ENCODE data around the gene TMEM245.

The TMEM245 gene

GRCh38 chr9:109119439-109120203 lies at the start of gene TMEM245:
TMEM245 (minus strand) TSS chr9:109119947; CDS start chr9:109119913, 34 bp downstream.
- peaks cover 17% of the 10 kb centered on the region for H3K4me1 ChIP-seq (ENCODE audit: control insufficient read depth, insufficient read depth, low read length)
- peak within 1 kb of the TSS; percentile 62 for H3K4me3 ChIP-seq (ENCODE audit: low read length)
- H3K36me3 ChIP-seq (ENCODE audit: control insufficient read depth, insufficient read depth, low read length), result no peaks in the 10 kb centered on the region
- H3K27me3 ChIP-seq (ENCODE audit: control insufficient read depth, insufficient read depth, low read length), result no peaks in the 10 kb centered on the region
- peak within 1 kb of the TSS; percentile 77 for H3K9ac ChIP-seq (ENCODE audit: low read length)
- no peaks in the 10 kb centered on the region for H3K9me3 ChIP-seq (ENCODE audit: control insufficient read depth, low read length)

GRCh38 chr9:109168170-109168569 lies 48.4 kb upstream of the TMEM245 start:
- Histone ChIP-seq H3K9ac (ENCODE audit: low read length) (no peak overlapping the region), H3K4me1 (ENCODE audit: control insufficient read depth, insufficient read depth, low read length) (no peaks in the 10 kb centered on the region), H3K36me3 (ENCODE audit: control insufficient read depth, insufficient read depth, low read length) (no peaks in the 10 kb centered on the region), H3K9me3 (ENCODE audit: control insufficient read depth, low read length) (no peaks in the 10 kb centered on the region), H3K27me3 (ENCODE audit: control insufficient read depth, insufficient read depth, low read length) (peaks cover 25% of the 10 kb centered on the region), H3K4me3 (ENCODE audit: low read length) (no peak overlapping the region)

GRCh38 chr9:109167716-109168115 lies 48.0 kb upstream of the TMEM245 start:
- Histone ChIP-seq H3K27me3 (ENCODE audit: control insufficient read depth, insufficient read depth, low read length) (peaks cover 30% of the 10 kb centered on the region), H3K9me3 (ENCODE audit: control insufficient read depth, low read length) (no peaks in the 10 kb centered on the region), H3K9ac (ENCODE audit: low read length) (peak overlapping the region; percentile 7), H3K4me3 (ENCODE audit: low read length) (no peak overlapping the region), H3K36me3 (ENCODE audit: control insufficient read depth, insufficient read depth, low read length) (no peaks in the 10 kb centered on the region), H3K4me1 (ENCODE audit: control insufficient read depth, insufficient read depth, low read length) (no peaks in the 10 kb centered on the region)

- Histone ChIP-seq H3K27me3 (ENCODE audit: control insufficient read depth, insufficient read depth, low read length) (peaks cover 26% of the 10 kb centered on the region), H3K9me3 (ENCODE audit: control insufficient read depth, low read length) (no peaks in the 10 kb centered on the region), H3K36me3 (ENCODE audit: control insufficient read depth, insufficient read depth, low read length) (no peaks in the 10 kb centered on the region), H3K4me3 (ENCODE audit: low read length) (no peak within 1 kb of the TSS), H3K4me1 (ENCODE audit: control insufficient read depth, insufficient read depth, low read length) (no peaks in the 10 kb centered on the region), H3K9ac (ENCODE audit: low read length) (peak within 1 kb of the TSS; percentile 7)
Measured at GRCh38 chr9:109166771-109167601, 47.2 kb upstream of the TMEM245 start, which contains the start of gene FRRS1L. FRRS1L (minus strand) TSS chr9:109167249; CDS start chr9:109167138, 111 bp downstream.

- Histone ChIP-seq H3K27me3 (ENCODE audit: control insufficient read depth, insufficient read depth, low read length) (peaks cover 26% of the 10 kb centered on the region), H3K4me3 (ENCODE audit: low read length) (no peak overlapping the region), H3K4me1 (ENCODE audit: control insufficient read depth, insufficient read depth, low read length) (no peaks in the 10 kb centered on the region), H3K9ac (ENCODE audit: low read length) (no peak overlapping the region), H3K9me3 (ENCODE audit: control insufficient read depth, low read length) (no peaks in the 10 kb centered on the region), H3K36me3 (ENCODE audit: control insufficient read depth, insufficient read depth, low read length) (no peaks in the 10 kb centered on the region)
Measured at GRCh38 chr9:109166171-109166770, 46.5 kb upstream of the TMEM245 start.

GRCh38 chr9:109164042-109164441 lies 44.3 kb upstream of the TMEM245 start:
- Histone ChIP-seq H3K27me3 (ENCODE audit: control insufficient read depth, insufficient read depth, low read length) (peaks cover 26% of the 10 kb centered on the region), H3K4me3 (ENCODE audit: low read length) (no peak overlapping the region), H3K4me1 (ENCODE audit: control insufficient read depth, insufficient read depth, low read length) (no peaks in the 10 kb centered on the region), H3K9ac (ENCODE audit: low read length) (no peak overlapping the region), H3K9me3 (ENCODE audit: control insufficient read depth, low read length) (no peaks in the 10 kb centered on the region), H3K36me3 (ENCODE audit: control insufficient read depth, insufficient read depth, low read length) (no peaks in the 10 kb centered on the region)

GRCh38 chr9:109163194-109163593 lies 43.4 kb upstream of the TMEM245 start:
- Histone ChIP-seq H3K27me3 (ENCODE audit: control insufficient read depth, insufficient read depth, low read length) (peaks cover 26% of the 10 kb centered on the region), H3K9me3 (ENCODE audit: control insufficient read depth, low read length) (no peaks in the 10 kb centered on the region), H3K4me3 (ENCODE audit: low read length) (no peak overlapping the region)

GRCh38 chr9:109162677-109163076 lies 42.9 kb upstream of the TMEM245 start:
- no peaks in the 10 kb centered on the region for H3K36me3 ChIP-seq (ENCODE audit: control insufficient read depth, insufficient read depth, low read length)
- H3K9ac ChIP-seq (ENCODE audit: low read length), result no peak overlapping the region
- peaks cover 23% of the 10 kb centered on the region for H3K27me3 ChIP-seq (ENCODE audit: control insufficient read depth, insufficient read depth, low read length)
- H3K4me3 ChIP-seq (ENCODE audit: low read length), result no peak overlapping the region
- H3K9me3 ChIP-seq (ENCODE audit: control insufficient read depth, low read length), result no peaks in the 10 kb centered on the region
- no peaks in the 10 kb centered on the region for H3K4me1 ChIP-seq (ENCODE audit: control insufficient read depth, insufficient read depth, low read length)

More at GRCh38 chr9:109163194-109163593, 43.4 kb upstream of the TMEM245 start:
- Histone ChIP-seq H3K36me3 (ENCODE audit: control insufficient read depth, insufficient read depth, low read length) (no peaks in the 10 kb centered on the region), H3K4me1 (ENCODE audit: control insufficient read depth, insufficient read depth, low read length) (no peaks in the 10 kb centered on the region), H3K9ac (ENCODE audit: low read length) (no peak overlapping the region)

- Histone ChIP-seq H3K9ac (ENCODE audit: low read length) (no peak overlapping the region), H3K4me1 (ENCODE audit: control insufficient read depth, insufficient read depth, low read length) (no peaks in the 10 kb centered on the region), H3K36me3 (ENCODE audit: control insufficient read depth, insufficient read depth, low read length) (no peaks in the 10 kb centered on the region), H3K9me3 (ENCODE audit: control insufficient read depth, low read length) (no peaks in the 10 kb centered on the region), H3K27me3 (ENCODE audit: control insufficient read depth, insufficient read depth, low read length) (peaks cover 16% of the 10 kb centered on the region), H3K4me3 (ENCODE audit: low read length) (no peak overlapping the region)
Measured at GRCh38 chr9:109161471-109161870, 41.7 kb upstream of the TMEM245 start.

- H3K36me3 ChIP-seq (ENCODE audit: control insufficient read depth, insufficient read depth, low read length), result no peaks in the 10 kb centered on the region
- no peak overlapping the region for H3K9ac ChIP-seq (ENCODE audit: low read length)
- H3K4me1 ChIP-seq (ENCODE audit: control insufficient read depth, insufficient read depth, low read length), result no peaks in the 10 kb centered on the region
- H3K27me3 ChIP-seq (ENCODE audit: control insufficient read depth, insufficient read depth, low read length), result peaks cover 5% of the 10 kb centered on the region
- no peak overlapping the region for H3K4me3 ChIP-seq (ENCODE audit: low read length)
- no peaks in the 10 kb centered on the region for H3K9me3 ChIP-seq (ENCODE audit: control insufficient read depth, low read length)
Measured at GRCh38 chr9:109159583-109159982, 39.8 kb upstream of the TMEM245 start.

- Histone ChIP-seq H3K27me3 (ENCODE audit: control insufficient read depth, insufficient read depth, low read length) (peaks cover 5% of the 10 kb centered on the region), H3K36me3 (ENCODE audit: control insufficient read depth, insufficient read depth, low read length) (no peaks in the 10 kb centered on the region), H3K9me3 (ENCODE audit: control insufficient read depth, low read length) (no peaks in the 10 kb centered on the region), H3K9ac (ENCODE audit: low read length) (no peak overlapping the region), H3K4me1 (ENCODE audit: control insufficient read depth, insufficient read depth, low read length) (no peaks in the 10 kb centered on the region), H3K4me3 (ENCODE audit: low read length) (no peak overlapping the region)
Measured at GRCh38 chr9:109158651-109159050, 38.9 kb upstream of the TMEM245 start.

GRCh38 chr9:109156708-109157107 lies 37.0 kb upstream of the TMEM245 start:
- no peaks in the 10 kb centered on the region for H3K9me3 ChIP-seq (ENCODE audit: control insufficient read depth, low read length)
- H3K9ac ChIP-seq (ENCODE audit: low read length), result no peak overlapping the region
- no peaks in the 10 kb centered on the region for H3K36me3 ChIP-seq (ENCODE audit: control insufficient read depth, insufficient read depth, low read length)
- no peaks in the 10 kb centered on the region for H3K27me3 ChIP-seq (ENCODE audit: control insufficient read depth, insufficient read depth, low read length)
- H3K4me1 ChIP-seq (ENCODE audit: control insufficient read depth, insufficient read depth, low read length), result no peaks in the 10 kb centered on the region
- no peak overlapping the region for H3K4me3 ChIP-seq (ENCODE audit: low read length)
